LNCAP (cell line): Measurements from ENCODE around the gene CD99L2.

Experiments used
- TF ChIP-seq, protein P1 (sequence below): fragments of 450-650 bp; IDR thresholded peaks from 2 replicates; pipeline ENCODE4 v1.5.1; 2017; ENCODE audit warnings: mild to moderate bottlenecking

CD99L2 gene

DNA sequence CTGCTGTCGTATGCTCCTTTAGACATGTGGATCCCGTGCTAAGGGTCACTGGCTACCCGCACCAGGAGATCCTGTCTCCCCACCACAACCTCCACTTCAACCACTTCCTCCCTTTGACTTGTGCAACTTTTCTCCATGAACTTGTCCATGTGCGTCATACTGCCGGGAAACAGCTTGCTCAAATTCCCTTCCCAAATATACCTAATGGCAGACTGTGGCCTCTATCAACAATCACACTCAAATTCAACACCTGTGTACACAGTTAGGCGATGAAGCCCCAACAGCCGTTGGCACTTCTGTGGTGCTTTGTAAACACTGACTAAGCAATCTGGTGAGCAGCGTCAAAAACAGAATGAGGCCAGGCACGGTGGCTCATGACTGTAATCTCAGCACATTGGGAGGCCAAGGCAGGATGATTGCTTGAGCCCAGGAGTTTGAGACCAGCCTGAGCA is 49.5 kb downstream of the CD99L2 start:
- TF ChIP-seq, protein P1, sequence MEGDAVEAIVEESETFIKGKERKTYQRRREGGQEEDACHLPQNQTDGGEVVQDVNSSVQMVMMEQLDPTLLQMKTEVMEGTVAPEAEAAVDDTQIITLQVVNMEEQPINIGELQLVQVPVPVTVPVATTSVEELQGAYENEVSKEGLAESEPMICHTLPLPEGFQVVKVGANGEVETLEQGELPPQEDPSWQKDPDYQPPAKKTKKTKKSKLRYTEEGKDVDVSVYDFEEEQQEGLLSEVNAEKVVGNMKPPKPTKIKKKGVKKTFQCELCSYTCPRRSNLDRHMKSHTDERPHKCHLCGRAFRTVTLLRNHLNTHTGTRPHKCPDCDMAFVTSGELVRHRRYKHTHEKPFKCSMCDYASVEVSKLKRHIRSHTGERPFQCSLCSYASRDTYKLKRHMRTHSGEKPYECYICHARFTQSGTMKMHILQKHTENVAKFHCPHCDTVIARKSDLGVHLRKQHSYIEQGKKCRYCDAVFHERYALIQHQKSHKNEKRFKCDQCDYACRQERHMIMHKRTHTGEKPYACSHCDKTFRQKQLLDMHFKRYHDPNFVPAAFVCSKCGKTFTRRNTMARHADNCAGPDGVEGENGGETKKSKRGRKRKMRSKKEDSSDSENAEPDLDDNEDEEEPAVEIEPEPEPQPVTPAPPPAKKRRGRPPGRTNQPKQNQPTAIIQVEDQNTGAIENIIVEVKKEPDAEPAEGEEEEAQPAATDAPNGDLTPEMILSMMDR, result no peak

DNA sequence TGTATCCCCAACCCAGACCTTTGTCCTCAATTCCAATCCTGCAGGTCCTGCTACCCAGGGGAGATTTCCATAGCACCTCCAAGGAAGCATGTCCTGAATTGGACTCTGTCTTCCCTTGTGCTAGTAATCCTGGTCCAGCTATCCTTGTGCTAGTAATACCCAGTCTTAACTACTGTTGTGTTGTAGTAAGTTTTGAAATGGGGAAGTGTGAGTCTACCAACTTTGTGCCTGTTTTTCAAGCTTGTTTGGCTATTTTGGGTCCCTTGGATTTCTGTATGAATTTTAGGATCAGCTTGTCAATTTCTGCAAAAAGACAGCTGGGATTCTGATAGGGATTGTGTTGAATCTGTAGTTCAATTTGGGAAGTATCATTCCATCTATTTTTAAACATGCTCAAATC is 51.4 kb downstream of the CD99L2 start:
- TF ChIP-seq, protein P1, result no peak

DNA sequence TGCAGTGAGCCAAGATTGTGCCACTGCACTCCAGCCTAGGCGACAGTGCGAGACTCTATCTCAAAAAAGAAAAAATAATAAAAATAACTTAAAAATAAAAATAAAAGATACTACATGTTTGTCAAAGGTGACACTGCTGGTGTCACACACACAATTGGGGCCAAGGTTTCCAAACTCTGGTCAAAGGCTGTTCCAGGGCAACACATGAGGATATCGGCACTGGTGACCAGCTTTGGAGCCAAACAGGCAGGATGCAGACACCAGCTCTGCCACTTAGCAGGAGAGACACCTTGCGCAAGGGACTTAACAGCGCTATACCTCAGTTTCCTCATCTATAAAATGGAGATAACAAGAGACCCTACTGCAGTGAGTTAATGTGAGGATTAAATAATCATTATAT is 52.3 kb downstream of the CD99L2 start:
- TF ChIP-seq, protein P1, result no peak

DNA sequence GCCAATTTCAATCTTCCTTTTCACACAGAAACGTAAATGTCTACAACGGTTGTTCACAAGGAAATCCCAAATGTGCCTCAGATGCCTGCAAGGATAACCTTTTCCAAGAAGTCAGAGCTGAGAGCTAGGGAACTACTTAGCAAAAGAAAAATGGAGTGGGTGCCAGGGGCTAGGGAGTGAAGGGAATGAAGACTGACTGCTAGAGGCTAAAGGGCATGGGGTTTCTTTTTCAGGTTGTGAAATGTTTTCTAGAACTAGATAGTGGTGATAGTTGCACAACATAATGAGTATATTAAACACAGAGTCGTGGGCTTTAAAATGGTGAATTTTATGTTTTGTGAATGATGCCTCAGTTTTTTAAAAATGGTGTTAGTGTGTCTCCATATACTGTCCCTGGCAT is 53.4 kb downstream of the CD99L2 start:
- TF ChIP-seq, protein P1, result no peak

DNA sequence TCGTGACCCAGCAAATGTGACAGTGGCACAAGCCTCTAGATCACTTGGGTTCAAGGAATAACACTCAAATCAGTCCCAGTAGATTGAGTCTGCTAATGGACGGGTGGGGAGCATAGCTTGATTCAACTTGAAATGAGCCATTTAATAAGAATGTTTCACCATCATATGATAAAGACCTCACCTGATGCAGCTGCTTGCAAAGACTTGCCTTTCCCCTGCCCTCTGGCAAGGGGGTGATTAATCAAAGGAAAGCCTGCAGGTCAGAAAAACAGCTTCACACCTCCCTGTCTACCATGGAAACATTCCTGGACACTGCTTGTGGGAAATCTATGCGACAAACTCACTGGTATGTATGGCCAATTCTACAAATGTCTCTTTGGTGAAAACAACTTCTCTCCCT is 54.5 kb downstream of the CD99L2 start:
- TF ChIP-seq, protein P1, result no peak

DNA sequence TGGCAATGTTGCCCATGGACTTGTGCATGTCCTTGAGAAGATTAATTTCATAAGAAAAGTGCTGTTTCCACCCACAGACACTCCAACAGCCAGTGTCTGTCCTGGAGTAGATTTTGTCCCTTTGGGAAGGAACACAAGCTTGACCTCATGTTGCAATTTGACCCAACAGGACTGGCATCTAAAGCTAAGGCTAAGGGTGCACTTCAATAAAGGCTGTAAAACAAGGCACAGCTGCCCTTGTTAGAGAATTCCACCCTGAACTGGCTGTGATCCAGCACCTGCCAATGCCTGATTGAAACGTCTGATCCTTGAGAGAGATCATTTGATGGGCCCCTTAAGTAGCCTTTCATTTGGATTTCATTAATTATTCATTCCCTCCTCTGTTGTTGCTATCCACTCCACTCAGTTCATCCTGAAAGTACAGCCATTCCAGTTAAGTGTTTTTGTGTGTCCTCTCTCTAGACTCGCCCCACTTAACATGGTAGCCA is 56.2 kb downstream of the CD99L2 start:
- TF ChIP-seq, protein P1, result no peak

DNA sequence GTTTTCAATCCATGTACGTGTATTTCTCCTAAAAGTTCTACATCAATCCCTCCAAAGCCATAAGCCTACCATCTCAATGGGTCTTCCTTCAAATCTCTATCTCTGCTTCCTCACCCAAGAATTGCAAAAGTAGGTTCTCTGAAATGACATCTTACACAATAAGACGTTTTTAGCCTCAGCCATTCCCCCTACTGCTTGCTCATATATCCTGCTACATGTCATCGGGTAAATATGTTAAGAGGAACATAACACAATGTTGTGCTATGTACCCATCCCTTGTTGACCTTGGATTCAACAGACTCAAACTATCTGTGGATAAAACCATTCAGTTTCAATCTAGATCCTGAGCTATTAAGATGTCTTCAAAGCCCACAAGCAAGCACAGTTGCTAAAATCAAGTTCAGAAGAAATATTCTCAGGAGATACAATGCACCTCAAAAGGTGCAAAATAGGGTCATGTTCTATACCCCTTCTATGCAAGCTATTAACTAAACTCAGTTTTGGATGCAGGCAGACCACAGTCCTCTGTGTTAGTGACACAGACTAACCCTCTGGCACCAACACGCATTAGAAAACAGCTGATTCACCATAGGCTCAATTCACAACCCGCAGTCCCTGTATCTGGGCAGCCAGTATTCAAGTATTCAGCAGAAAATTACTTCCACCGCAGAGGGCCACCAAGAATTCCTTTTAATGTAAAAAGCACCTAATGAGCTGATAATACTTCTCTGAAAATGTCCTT is 56.8 kb downstream of the CD99L2 start:
- TF ChIP-seq, protein P1, result no peak
